Stimulated activated CD4-positive, alpha-beta T cell treated with anti-CD3 and anti-CD28 coated beads, Interleukin-12 subunit alpha, Interleukin-12 subunit beta, amount 100 ng/mL, for 4 hours (primary cell): ENCODE measurements around the gene LRRC46.

Experiments used
- DNase-seq: peaks from one replicate; pipeline ENCODE4 v3.0.0-alpha.2; 2020

LRRC46 gene

DNA sequence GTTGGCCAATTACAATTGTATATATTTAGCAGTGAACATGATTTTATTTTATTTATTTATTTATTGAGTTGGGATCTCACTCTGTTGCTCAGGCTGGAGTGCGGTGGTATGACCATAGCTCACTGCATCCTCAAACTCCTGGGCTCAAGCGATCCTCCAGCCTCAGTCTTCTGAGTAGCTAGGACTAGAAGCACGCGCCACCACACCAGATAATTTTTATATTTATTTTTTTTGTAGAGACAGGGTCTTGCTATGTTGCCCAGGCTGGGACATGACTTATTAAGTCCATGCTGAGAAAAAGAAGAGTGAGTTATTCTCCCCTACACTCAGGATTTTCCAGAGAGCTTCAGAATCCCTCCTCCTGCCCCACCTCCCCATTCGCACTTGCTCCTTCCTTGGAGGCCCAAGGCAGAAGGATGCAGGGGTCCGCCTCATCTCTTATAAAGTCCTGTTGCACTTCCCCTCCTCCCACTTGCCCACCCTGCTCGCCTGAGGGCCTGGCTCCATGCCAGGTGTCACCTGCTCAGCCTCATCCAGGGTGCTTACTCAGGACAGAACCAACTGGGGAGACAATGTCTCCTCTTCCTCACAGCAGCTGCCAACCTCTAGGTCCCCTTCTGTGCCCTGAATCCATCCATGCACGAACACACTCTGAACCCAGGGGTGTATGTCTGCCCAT lies 48.4 kb downstream of the LRRC46 start:
- DNase-seq = no peak

DNA sequence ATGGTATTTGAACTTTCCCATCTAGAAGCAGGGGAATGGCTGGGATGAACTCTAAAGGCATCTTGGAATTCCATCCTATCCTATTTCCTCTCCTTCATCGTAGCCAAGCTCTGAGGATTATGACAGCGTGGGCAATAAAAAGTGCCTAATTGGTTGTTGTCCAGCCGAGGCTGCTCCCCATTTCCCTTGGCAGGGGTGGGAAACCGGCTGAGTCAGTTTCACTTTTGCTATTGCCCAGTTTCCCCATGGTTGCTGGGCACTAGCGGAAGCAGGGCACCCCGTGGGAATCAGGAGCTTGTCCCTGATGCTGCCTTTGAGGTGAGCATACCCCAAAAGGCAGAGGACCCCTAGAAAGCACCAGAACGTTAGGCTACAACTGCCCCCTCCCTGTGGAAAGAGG lies 50.8 kb downstream of the LRRC46 start:
- DNase-seq = no peak

DNA sequence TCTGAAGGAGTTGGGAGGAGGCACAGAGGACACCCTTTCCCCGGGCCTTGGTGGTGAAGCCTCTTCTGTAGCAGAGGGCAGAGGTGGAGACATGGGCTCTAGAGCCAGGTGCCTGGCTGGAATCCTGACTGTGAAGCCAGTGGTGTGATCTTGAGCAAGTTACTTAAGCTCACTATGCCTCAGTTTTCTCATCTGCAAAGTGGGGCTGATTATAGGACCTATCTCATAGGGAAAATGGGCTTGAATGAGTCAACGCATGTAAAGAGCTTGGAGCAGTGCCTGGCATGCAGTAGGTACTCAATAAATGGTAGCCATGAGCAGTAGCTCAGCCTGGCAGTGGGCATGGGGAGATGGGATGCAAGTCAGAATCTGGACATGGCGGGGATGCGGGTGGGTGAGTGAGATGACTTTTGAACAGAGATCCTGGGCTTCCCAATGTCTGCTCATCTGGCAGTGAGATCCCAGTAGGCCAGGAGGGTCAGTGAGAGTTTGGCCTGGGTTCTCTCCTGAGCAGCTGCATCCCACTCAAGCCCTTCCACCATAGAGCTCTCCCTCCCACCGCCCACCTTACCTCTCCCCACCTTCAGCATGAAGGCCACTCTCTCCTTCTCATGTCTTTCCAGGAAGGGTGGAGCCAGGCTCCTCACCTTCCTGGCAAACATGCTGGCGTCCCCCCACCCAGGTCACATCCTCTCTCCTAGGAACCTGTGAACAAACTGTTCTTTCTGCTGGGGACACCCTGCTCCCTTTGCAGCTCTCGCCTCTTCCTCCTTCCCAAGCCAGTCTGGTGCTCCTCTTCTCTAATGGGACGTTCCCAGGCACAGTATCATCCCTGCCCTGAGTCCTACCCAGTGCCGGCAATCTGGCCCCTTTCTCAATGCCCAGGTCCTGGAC lies 51.5 kb downstream of the LRRC46 start:
- DNase-seq = no peak

DNA sequence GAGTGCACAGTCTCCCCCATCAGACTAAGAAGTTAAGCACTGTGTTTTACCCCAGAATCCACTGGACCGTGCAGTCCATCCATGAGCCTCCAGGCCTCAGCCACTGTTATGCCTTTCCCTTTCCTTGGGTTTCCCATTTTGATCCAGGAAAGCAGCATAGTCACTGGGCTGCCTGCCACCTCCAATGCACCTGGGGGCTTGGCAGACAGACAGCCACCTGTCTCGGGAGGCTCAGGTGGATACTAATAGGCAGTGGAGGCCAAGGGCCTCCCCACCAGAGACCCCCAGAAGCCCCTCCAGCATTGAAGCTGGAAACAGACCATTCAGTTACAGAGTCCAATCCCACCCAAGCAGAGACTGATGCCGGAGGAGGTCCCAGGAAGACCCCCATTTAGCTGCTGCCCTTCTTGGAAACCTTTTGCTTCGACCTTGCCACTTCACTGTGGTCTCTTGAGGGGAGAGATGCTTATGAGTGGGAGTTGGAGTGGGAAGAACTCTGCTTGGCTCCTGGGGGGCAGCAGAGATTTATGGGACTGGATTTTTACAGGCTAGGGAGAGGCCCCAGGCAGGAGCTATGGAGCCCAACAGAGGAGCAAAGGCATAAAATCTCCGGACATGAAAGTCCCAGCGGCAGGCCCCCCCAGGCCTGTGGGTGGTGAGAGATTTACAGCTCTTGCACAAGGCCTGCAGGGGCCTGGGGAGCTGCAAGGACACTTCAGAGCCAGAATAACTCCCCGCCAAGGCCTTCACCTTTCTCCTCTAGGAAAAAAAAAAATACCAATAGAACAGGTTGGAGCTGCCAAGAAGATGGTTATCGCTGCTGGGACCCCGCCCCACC lies 52.3 kb downstream of the LRRC46 start:
- DNase-seq = no peak

DNA sequence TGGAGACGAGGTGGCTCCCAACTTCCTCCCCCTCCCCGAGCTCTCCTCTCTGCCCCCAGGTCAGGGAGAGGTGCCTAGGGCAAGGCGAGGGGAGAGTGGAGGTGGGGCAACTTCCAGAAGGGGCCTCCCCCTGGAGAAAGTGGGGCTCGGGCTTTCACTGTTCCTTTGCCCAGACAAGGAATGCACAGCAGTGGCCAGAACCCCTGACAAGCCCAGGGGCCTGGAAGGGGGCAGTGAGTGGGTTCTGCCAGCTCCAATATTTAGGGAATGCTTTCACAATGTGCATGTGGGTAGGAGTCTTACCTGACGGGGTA lies 52.9 kb downstream of the LRRC46 start:
- no peak for DNase-seq

DNA sequence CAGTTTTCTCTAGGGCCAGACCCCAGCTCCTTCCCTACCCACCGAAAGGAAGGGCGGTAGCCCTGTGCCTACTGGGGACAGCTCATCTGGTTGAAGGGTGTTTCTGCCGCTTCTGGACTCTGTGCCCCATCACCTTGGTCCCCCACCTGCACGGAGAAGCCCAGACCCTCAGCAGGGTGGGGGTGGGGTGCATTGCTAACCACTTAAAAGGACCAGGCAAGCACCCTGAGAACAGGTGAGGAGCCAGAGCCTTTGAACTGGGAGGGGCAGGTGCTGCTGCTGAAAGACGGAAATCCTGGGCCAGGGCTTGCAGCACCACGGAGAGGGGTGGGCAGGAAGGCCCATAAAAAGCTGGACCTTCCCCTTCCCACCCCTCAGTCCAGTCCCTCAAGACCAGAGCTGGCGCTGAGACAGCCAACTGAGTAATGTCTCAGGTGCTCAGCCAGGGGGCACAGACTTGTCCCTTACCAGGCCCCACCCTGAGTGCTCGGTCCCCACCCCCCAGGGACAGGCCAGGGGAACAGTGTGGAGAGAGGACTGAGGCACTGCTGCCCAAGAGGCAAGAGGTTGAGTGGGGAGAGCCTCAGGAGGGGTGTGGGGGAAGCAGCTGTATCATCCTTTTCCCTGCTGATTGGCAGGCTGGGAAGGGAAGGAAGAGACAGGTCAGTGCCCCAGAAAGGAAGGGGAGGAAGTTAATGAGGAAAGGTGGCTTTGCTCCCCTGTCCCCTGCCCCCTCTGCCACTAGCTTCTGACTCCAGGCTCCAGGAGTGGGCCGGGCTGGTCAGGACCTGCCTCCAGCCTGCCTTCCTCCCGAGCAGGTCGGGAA lies 53.6 kb downstream of the LRRC46 start:
- no peak for DNase-seq
